ENCODE measurements around the gene ZG16. TPM values are rescaled to one million over a fixed set of nuclear protein-coding genes. Genes with fewer than 3 reads are reported as not detected.
A peak's percentile ranks its signal among the peaks of the same experiment; 100 is the strongest.
"Not testable (repeated sequence)": the region's sequence is repeated elsewhere in the genome, so short reads cannot be mapped to it uniquely, and the experiment has no call there.

ZG16 gene
- total RNA-seq, 1 experiment from 2014 or later = not detected

- peak; percentile 65 for DNase-seq (ENCODE audit: low read depth)
Measured at GRCh38 chr16:29784901-29785500, 6.9 kb downstream of the ZG16 start.

GRCh38 chr16:29787155-29787554 lies 9.1 kb downstream of the ZG16 start:
- not testable (repeated sequence) for DNase-seq (ENCODE audit: low read depth)

- no peak for DNase-seq (ENCODE audit: low read depth)
Measured at GRCh38 chr16:29789775-29790182, 11.7 kb downstream of the ZG16 start.

- peak; percentile 97 for DNase-seq (ENCODE audit: low read depth)
Measured at GRCh38 chr16:29790183-29790948, 12.3 kb downstream of the ZG16 start, which contains the start of gene KIF22. TSS of gene KIF22 (plus strand) at chr16:29790751. CDS start at chr16:29790760, 9 bp downstream.

GRCh38 chr16:29790949-29791844 lies 13.1 kb downstream of the ZG16 start:
- DNase-seq (ENCODE audit: low read depth) = no peak

GRCh38 chr16:29791845-29792807 lies 14.1 kb downstream of the ZG16 start:
- DNase-seq (ENCODE audit: low read depth) = no peak

- DNase-seq (ENCODE audit: low read depth) = not testable (repeated sequence)
Measured at GRCh38 chr16:29793153-29793552, 15.1 kb downstream of the ZG16 start.

GRCh38 chr16:29794231-29794710 lies 16.2 kb downstream of the ZG16 start:
- no peak for DNase-seq (ENCODE audit: low read depth)

GRCh38 chr16:29802416-29802935 lies 24.4 kb downstream of the ZG16 start:
- DNase-seq (ENCODE audit: low read depth) = no peak

GRCh38 chr16:29804020-29804419 lies 26.0 kb downstream of the ZG16 start:
- no peak for DNase-seq (ENCODE audit: low read depth)

- DNase-seq (ENCODE audit: low read depth) = peak; percentile 50
Measured at GRCh38 chr16:29804455-29805231, 26.6 kb downstream of the ZG16 start.

- peak; percentile 94 for DNase-seq (ENCODE audit: low read depth)
Measured at GRCh38 chr16:29805232-29806098, 27.4 kb downstream of the ZG16 start.

GRCh38 chr16:29806099-29806579 lies 28.1 kb downstream of the ZG16 start, which contains the start of gene MAZ:
TSS of gene MAZ (plus strand) at chr16:29806529. CDS start at chr16:29806702, 173 bp downstream.
- DNase-seq (ENCODE audit: low read depth) = no peak

- peak; percentile 64 for DNase-seq (ENCODE audit: low read depth)
Measured at GRCh38 chr16:29806641-29807425, 28.8 kb downstream of the ZG16 start.

GRCh38 chr16:29807426-29808218 lies 29.6 kb downstream of the ZG16 start:
- peak; percentile 94 for DNase-seq (ENCODE audit: low read depth)

GRCh38 chr16:29808219-29808900 lies 30.3 kb downstream of the ZG16 start:
- DNase-seq (ENCODE audit: low read depth) = no peak
